Muscle layer of colon (tissue), 2 donors: ENCODE data around the gene COA5.

Experiments used
- H3K27ac ChIP-seq: one replicate; pipeline ENCODE4 v1.7.0; 2013; ENCODE audit warnings: low read depth, mild to moderate bottlenecking, low read length, moderate library complexity
- H3K27me3 ChIP-seq, 2 donors: one replicate each; pipeline ENCODE4 v1.7.0; 2013; ENCODE audit warnings: low read length in 2 of 2, mild to moderate bottlenecking in 2 of 2; ENCODE audit not compliant: insufficient read depth in 2 of 2, control insufficient read depth in 1 of 2
- H3K36me3 ChIP-seq: one replicate; pipeline ENCODE4 v1.7.0; 2013; ENCODE audit warnings: mild to moderate bottlenecking, low read length; ENCODE audit not compliant: insufficient read depth
- H3K4me1 ChIP-seq: one replicate; pipeline ENCODE4 v1.7.0; 2013; ENCODE audit warnings: mild to moderate bottlenecking, low read length; ENCODE audit not compliant: insufficient read depth
- H3K4me3 ChIP-seq, 2 donors: one replicate each; pipeline ENCODE4 v1.7.0; 2013; ENCODE audit warnings: low read length in 2 of 2, low read depth in 1 of 2, mild to moderate bottlenecking in 1 of 2, moderate library complexity in 1 of 2
- H3K9ac ChIP-seq: one replicate; pipeline ENCODE4 v1.7.0; 2013; ENCODE audit warnings: low read length
- H3K9me3 ChIP-seq: one replicate; pipeline ENCODE4 v1.7.0; 2013; ENCODE audit warnings: mild to moderate bottlenecking, low read length
- donor health status: abdominal sarcoma.
- donor health status: Adenocarcinoma of cecum.

The COA5 gene

DNA sequence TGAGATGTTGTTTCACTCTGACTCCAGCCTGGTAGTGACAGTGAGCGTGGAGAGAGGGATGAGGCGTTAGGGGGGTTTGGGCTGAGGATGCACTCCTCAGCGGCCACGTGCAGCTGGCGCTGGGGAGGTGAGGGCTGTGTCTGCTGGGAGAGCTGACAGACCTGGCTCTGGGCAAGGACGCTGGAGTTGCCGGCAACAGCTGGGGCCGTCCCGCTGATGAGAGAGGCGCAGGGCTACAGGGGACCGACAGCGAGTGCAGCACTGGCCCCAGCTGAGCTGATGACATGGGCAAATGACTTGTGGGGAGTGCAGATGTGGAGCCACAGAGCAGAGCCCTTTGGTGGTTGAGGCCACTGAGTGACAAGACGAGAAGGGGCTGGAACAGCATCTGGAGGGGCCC lies 38.4 kb downstream of the COA5 start:
- Histone ChIP-seq H3K27ac (no peak overlapping the region), H3K9me3 (no peaks in the 10 kb centered on the region), H3K4me1 (no peaks in the 10 kb centered on the region), H3K9ac (no peak overlapping the region), H3K36me3 (peaks cover 77% of the 10 kb centered on the region), H3K27me3 (no peaks in the 10 kb centered on the region), H3K4me3 (no peak overlapping the region)

- Histone ChIP-seq H3K4me1 (no peaks in the 10 kb centered on the region), H3K9me3 (no peaks in the 10 kb centered on the region), H3K9ac (no peak overlapping the region), H3K27ac (no peak overlapping the region), H3K36me3 (peaks cover 82% of the 10 kb centered on the region), H3K27me3 (no peaks in the 10 kb centered on the region), H3K4me3 (no peak overlapping the region)
These were observed 39.0 kb downstream of the COA5 start for GRCh38 chr2:98569197-98569793.

GRCh38 chr2:98568161-98568956 lies 40.0 kb downstream of the COA5 start:
- no peak overlapping the region for H3K4me3 ChIP-seq
- no peak overlapping the region for H3K27ac ChIP-seq
- peaks cover 90% of the 10 kb centered on the region for H3K36me3 ChIP-seq
- H3K27me3 ChIP-seq = no peaks in the 10 kb centered on the region
- no peak overlapping the region for H3K9ac ChIP-seq
- no peaks in the 10 kb centered on the region for H3K4me1 ChIP-seq
- H3K9me3 ChIP-seq = no peaks in the 10 kb centered on the region

GRCh38 chr2:98565941-98566340 lies 42.4 kb downstream of the COA5 start:
- Histone ChIP-seq H3K36me3 (peaks cover 74% of the 10 kb centered on the region), H3K27ac (no peak overlapping the region), H3K4me3 (no peak overlapping the region), H3K27me3 (no peaks in the 10 kb centered on the region), H3K9me3 (no peaks in the 10 kb centered on the region), H3K9ac (no peak overlapping the region), H3K4me1 (peaks cover 21% of the 10 kb centered on the region)

GRCh38 chr2:98565286-98565860 lies 42.9 kb downstream of the COA5 start:
- no peak overlapping the region for H3K9ac ChIP-seq
- no peaks in the 10 kb centered on the region for H3K27me3 ChIP-seq
- peaks cover 27% of the 10 kb centered on the region for H3K4me1 ChIP-seq
- no peak overlapping the region for H3K4me3 ChIP-seq
- H3K9me3 ChIP-seq = no peaks in the 10 kb centered on the region
- no peak overlapping the region for H3K27ac ChIP-seq
- peaks cover 71% of the 10 kb centered on the region for H3K36me3 ChIP-seq

DNA sequence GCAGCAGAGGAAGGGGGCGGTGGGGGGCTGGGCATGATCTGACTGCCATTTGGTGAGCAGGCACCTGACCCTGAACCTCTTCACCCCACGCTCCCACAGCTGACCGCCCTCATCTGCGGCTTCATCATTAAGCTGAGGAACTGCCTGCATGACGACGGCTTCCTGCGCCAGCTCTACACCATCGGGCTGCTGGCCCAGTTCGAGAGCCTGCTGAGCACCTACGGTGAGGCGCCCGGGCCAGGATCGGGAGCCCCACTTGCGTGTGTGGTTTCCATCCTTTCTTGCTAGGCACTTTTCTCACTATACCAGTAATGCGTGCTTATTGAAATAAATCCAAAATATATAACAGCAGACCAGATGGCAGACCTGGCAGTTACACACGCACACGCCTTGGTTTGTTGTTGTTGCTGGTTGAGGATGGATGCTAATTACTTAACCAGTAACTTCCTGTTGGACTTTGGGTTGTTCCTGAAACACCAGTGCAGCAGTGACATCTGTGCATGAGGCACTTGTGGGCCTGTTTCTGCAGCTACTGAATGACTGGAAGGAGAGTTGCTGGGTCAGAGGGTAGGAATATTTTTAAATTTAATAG lies 43.7 kb downstream of the COA5 start:
- no peak overlapping the region for H3K9ac ChIP-seq
- no peak overlapping the region for H3K27ac ChIP-seq
- H3K9me3 ChIP-seq = no peaks in the 10 kb centered on the region
- H3K36me3 ChIP-seq = peaks cover 63% of the 10 kb centered on the region
- H3K27me3 ChIP-seq = no peaks in the 10 kb centered on the region
- no peak overlapping the region for H3K4me3 ChIP-seq
- H3K4me1 ChIP-seq = peaks cover 34% of the 10 kb centered on the region

- Histone ChIP-seq H3K27ac (no peak overlapping the region), H3K36me3 (peaks cover 51% of the 10 kb centered on the region)
These were observed 44.9 kb downstream of the COA5 start for GRCh38 chr2:98563394-98563793.

DNA sequence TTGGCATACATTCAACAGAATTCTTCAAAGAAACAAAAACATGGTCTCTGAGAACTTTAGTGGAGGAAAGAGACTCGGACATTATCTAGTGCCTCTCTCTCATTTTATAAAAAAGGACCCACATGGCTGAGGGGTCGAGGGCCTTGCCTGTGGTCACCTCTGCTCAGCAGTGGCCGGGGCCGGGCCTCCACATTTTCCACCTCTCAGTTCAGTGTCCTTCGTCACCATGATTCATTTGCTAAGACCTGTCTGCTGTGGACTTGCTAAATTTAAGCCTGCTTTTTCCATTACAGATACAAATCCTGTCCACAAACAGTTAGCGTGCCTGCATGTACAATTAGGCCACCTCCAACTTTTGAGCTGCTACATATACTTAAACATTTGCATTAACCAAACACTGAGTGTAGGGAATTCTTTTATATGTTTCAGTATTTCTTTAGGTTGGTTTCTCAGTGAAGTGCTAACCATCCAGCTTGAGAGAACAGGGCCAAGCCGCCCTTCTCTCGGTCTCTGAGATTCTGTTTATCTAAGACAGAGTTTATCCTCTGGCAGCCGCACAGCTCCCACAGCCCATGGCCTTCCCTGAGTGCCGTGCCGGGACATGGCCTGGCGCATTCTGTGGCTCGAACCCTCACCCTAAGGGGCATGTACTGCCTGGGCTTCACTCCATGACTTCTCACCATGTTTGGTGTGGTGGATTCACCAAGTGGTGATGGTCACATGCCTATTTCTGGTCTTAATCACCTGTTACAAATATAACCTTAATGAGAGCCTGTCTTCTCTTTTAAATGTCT lies 46.2 kb downstream of the COA5 start:
- Histone ChIP-seq H3K9me3 (no peaks in the 10 kb centered on the region), H3K4me1 (peaks cover 46% of the 10 kb centered on the region), H3K4me3 (no peak overlapping the region), H3K27me3 (no peaks in the 10 kb centered on the region), H3K9ac (no peak overlapping the region), H3K27ac (peak overlapping the region; percentile 78), H3K36me3 (peaks cover 45% of the 10 kb centered on the region)

More at GRCh38 chr2:98563394-98563793, 44.9 kb downstream of the COA5 start:
- H3K4me1 ChIP-seq = peaks cover 46% of the 10 kb centered on the region
- H3K9ac ChIP-seq = no peak overlapping the region
- no peaks in the 10 kb centered on the region for H3K27me3 ChIP-seq
- H3K4me3 ChIP-seq = no peak overlapping the region
- H3K9me3 ChIP-seq = no peaks in the 10 kb centered on the region

- H3K4me1 ChIP-seq = peaks cover 46% of the 10 kb centered on the region
- H3K9ac ChIP-seq = no peak overlapping the region
- no peak overlapping the region for H3K4me3 ChIP-seq
- H3K36me3 ChIP-seq = peaks cover 43% of the 10 kb centered on the region
- no peaks in the 10 kb centered on the region for H3K27me3 ChIP-seq
- H3K9me3 ChIP-seq = no peaks in the 10 kb centered on the region
- H3K27ac ChIP-seq = peak overlapping the region; percentile 59
These were observed 47.3 kb downstream of the COA5 start for GRCh38 chr2:98561018-98561417.

GRCh38 chr2:98560256-98560771 lies 48.0 kb downstream of the COA5 start:
- Histone ChIP-seq H3K36me3 (peaks cover 43% of the 10 kb centered on the region), H3K9ac (no peak overlapping the region), H3K27me3 (no peaks in the 10 kb centered on the region), H3K27ac (peak overlapping the region; percentile 59), H3K4me1 (peaks cover 46% of the 10 kb centered on the region), H3K4me3 (peak overlapping the region in 1 of 2 donors; percentile 7), H3K9me3 (no peaks in the 10 kb centered on the region)

DNA sequence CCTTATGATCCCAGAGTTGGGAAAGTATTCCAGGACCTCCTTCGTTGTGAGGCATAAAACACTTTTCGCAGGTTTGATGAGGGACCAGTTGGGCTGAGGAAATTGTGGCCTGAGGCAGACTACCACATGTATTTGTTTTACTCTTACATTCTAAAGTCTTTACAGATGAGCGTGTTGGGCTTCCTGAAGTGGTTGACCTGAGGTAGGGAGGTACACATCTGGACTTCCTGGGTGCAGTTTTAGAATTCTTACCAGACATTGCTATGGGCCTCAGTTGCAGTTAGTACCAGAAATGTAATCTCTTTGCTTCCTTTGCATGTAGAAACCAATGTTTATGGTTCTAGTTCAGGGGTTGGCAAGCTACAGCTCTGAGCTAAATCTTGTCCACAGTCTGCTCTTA lies 48.7 kb downstream of the COA5 start:
- H3K36me3 ChIP-seq = peaks cover 44% of the 10 kb centered on the region
- peaks cover 46% of the 10 kb centered on the region for H3K4me1 ChIP-seq
- no peak overlapping the region for H3K9ac ChIP-seq
- peak overlapping the region in 1 of 2 donors; percentile 7 for H3K4me3 ChIP-seq
- peak overlapping the region; percentile 59 for H3K27ac ChIP-seq
- no peaks in the 10 kb centered on the region for H3K9me3 ChIP-seq
- H3K27me3 ChIP-seq = no peaks in the 10 kb centered on the region
